ENCODE measurements around the gene TNFRSF21.

GRCh38 chr6:47323887-47324286, 14.2 kb upstream of the TNFRSF21 start:
- TF ChIP-seq ETV6 (conservative IDR thresholded peaks at IDR 0.05 in 1 of 2, IDR thresholded peaks at IDR 0.05 in 1 of 2; ENCODE audit: borderline replicate concordance in 1 of 2, low read depth in 1 of 2) (no peak), HDAC6 (IDR thresholded peaks at IDR 0.05; ENCODE audit: unreplicated experiment) (no peak), JUNB (IDR thresholded peaks at IDR 0.05) (no peak)
